Measurements from ENCODE around the gene FBXL17. TPM values are rescaled to one million over a fixed set of nuclear protein-coding genes. Genes with fewer than 3 reads are reported as not detected.

Gene FBXL17
- total and polyA plus RNA-seq, 2 donors (not counting 1 experiment from before 2014, with no cell fraction given): 7.3 to 40.3 TPM

DNA sequence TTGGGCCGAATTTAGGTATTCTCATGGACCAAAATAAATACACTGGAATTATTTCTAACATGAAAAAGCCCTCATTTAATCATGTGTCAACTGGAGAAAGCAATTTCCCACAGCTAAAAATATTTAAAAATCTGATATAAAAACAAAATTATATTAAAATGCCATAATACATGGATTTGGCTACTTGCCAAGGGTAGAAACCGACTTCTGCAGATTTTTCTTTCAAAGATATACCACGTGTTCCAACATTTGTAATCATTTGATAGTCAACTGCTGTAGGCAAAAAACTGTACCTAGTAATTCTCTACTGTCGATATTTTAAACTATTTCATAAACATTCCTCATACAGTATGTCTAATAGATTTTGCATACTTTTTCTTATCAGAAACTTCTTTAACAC is 237.6 kb downstream of the FBXL17 start:
- ATAC-seq (ENCODE audit: low read depth): no peak
- no peaks in the 10 kb centered on the region for H3K9me3 ChIP-seq (ENCODE audit: control extremely low read depth in 1 of 3, control insufficient read depth in 2 of 3, insufficient read depth in 1 of 3, low read length in 2 of 3)
- no CpG with 5 or more reads among the region's 4 CpGs for WGBS (ENCODE audit: insufficient coverage)
- Mint-ChIP-seq H3K4me1 (no peaks in the 10 kb centered on the region), H3K27me3 (no peaks in the 10 kb centered on the region), H3K27ac (no peak overlapping the region), H3K4me3 (no peak overlapping the region), H3K9me3 (ENCODE audit: insufficient read depth) (no peaks in the 10 kb centered on the region)
- intact Hi-C loops (cut with micrococcal nuclease): no loop called here
- ChIA-PET POLR2A (no interaction called here), CTCF (no interaction called here)
- H3K27me3 ChIP-seq (replicated peaks in 1 of 4; ENCODE audit: control extremely low read depth in 1 of 4, control insufficient read depth in 3 of 4, insufficient read depth in 4 of 4, low read length in 3 of 4): no peaks in the 10 kb centered on the region
- H3K4me3 ChIP-seq (ENCODE audit: control extremely low read depth in 1 of 5, extremely low read depth in 1 of 5, insufficient read depth in 1 of 5, low read depth in 2 of 5, low read length in 4 of 5): no peak overlapping the region
- no peak overlapping the region for H3K4me2 ChIP-seq (replicated peaks; ENCODE audit: low read depth, low read length, poor library complexity, severe bottlenecking)
- no peak for TF ChIP-seq EZH2 (IDR thresholded peaks at IDR 0.05; ENCODE audit: borderline replicate concordance, insufficient read depth, low read depth, low read length, poor library complexity, severe bottlenecking)
- TF ChIP-seq, protein P1, sequence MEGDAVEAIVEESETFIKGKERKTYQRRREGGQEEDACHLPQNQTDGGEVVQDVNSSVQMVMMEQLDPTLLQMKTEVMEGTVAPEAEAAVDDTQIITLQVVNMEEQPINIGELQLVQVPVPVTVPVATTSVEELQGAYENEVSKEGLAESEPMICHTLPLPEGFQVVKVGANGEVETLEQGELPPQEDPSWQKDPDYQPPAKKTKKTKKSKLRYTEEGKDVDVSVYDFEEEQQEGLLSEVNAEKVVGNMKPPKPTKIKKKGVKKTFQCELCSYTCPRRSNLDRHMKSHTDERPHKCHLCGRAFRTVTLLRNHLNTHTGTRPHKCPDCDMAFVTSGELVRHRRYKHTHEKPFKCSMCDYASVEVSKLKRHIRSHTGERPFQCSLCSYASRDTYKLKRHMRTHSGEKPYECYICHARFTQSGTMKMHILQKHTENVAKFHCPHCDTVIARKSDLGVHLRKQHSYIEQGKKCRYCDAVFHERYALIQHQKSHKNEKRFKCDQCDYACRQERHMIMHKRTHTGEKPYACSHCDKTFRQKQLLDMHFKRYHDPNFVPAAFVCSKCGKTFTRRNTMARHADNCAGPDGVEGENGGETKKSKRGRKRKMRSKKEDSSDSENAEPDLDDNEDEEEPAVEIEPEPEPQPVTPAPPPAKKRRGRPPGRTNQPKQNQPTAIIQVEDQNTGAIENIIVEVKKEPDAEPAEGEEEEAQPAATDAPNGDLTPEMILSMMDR (IDR thresholded peaks at IDR 0.05): no peak
- H4K20me1 ChIP-seq (ENCODE audit: control insufficient read depth, insufficient read depth, low read length, poor library complexity, severe bottlenecking): no peaks in the 10 kb centered on the region
- peaks cover 0 to 6% of the 10 kb centered on the region in 2 experiments for H3K36me3 ChIP-seq (replicated peaks in 1 of 2; ENCODE audit: control extremely low read depth in 1 of 2, control insufficient read depth in 1 of 2, extremely low read depth in 1 of 2, insufficient read depth in 2 of 2, low read length in 1 of 2)
- H3K27ac ChIP-seq (ENCODE audit: low read length in 2 of 2): no peak overlapping the region
- H3K4me1 ChIP-seq (ENCODE audit: control insufficient read depth in 2 of 2, insufficient read depth in 2 of 2, low read length in 2 of 2): no peaks in the 10 kb centered on the region
- no peaks in the 10 kb centered on the region for H3K79me2 ChIP-seq (ENCODE audit: control insufficient read depth, insufficient read depth, low read length)
- DNase-seq: no peak
- no peak overlapping the region for H2AFZ ChIP-seq (ENCODE audit: insufficient read depth, low read depth, low read length, poor library complexity, severe bottlenecking)
- H3K9ac ChIP-seq (ENCODE audit: low read length): no peak overlapping the region

DNA sequence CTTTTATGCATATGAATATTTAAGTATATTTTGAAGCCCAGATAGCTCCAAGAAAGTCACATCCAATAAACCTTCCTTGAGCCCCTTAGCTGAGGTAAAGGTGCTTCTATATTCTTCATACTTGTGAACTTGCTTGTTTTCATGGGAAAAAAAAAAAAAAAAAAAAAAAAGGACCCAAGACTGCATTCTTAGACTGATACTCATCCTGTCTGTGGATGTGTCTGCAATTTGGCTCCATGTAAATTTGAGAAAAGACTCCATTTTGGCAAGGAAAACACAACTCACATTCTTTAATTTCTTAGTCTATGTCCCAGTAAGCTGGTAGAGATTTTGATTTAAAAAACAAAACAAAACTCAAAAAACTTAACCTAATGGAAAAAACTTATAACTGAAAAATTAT is 238.3 kb downstream of the FBXL17 start:
- Mint-ChIP-seq H3K9me3 (ENCODE audit: insufficient read depth) (no peaks in the 10 kb centered on the region), H3K27ac (no peak overlapping the region), H3K4me3 (no peak overlapping the region), H3K4me1 (no peaks in the 10 kb centered on the region), H3K27me3 (no peaks in the 10 kb centered on the region)
- Histone ChIP-seq H3K4me3 (ENCODE audit: control extremely low read depth in 1 of 5, extremely low read depth in 1 of 5, insufficient read depth in 1 of 5, low read depth in 2 of 5, low read length in 4 of 5) (no peak overlapping the region), H3K36me3 (replicated peaks in 1 of 2; ENCODE audit: control extremely low read depth in 1 of 2, control insufficient read depth in 1 of 2, extremely low read depth in 1 of 2, insufficient read depth in 2 of 2, low read length in 1 of 2) (peaks cover 0 to 6% of the 10 kb centered on the region in 2 experiments), H3K79me2 (ENCODE audit: control insufficient read depth, insufficient read depth, low read length) (no peaks in the 10 kb centered on the region), H3K9ac (ENCODE audit: low read length) (no peak overlapping the region), H3K27me3 (replicated peaks in 1 of 4; ENCODE audit: control extremely low read depth in 1 of 4, control insufficient read depth in 3 of 4, insufficient read depth in 4 of 4, low read length in 3 of 4) (no peaks in the 10 kb centered on the region), H4K20me1 (ENCODE audit: control insufficient read depth, insufficient read depth, low read length, poor library complexity, severe bottlenecking) (no peaks in the 10 kb centered on the region), H3K9me3 (ENCODE audit: control extremely low read depth in 1 of 3, control insufficient read depth in 2 of 3, insufficient read depth in 1 of 3, low read length in 2 of 3) (no peaks in the 10 kb centered on the region), H3K4me2 (replicated peaks; ENCODE audit: low read depth, low read length, poor library complexity, severe bottlenecking) (no peak overlapping the region), H2AFZ (ENCODE audit: insufficient read depth, low read depth, low read length, poor library complexity, severe bottlenecking) (no peak overlapping the region), H3K4me1 (ENCODE audit: control insufficient read depth in 2 of 2, insufficient read depth in 2 of 2, low read length in 2 of 2) (no peaks in the 10 kb centered on the region), H3K27ac (ENCODE audit: low read length in 2 of 2) (no peak overlapping the region)
- CTCF ChIA-PET: no interaction called here
- ATAC-seq (ENCODE audit: low read depth) (no peak), DNase-seq (no peak)
- intact Hi-C loops (cut with micrococcal nuclease): no loop called here
- no peak for TF ChIP-seq EZH2 (IDR thresholded peaks at IDR 0.05; ENCODE audit: borderline replicate concordance, insufficient read depth, low read depth, low read length, poor library complexity, severe bottlenecking)
- POLR2A ChIA-PET: no interaction called here
